Activated T-cell treated with anti-CD3 and anti-CD28 coated beads, Interleukin-2, amount 50 U/mL, for 1 hour (primary cell): ENCODE measurements around the gene ACP2.

Experiments used
- DNase-seq: peaks from one replicate; pipeline ENCODE4 v3.0.0-alpha.2; 2020

ACP2 gene

GRCh38 chr11:47248664-47249377, at the start of gene ACP2:
Gene ACP2 (minus strand): TSS chr11:47248814. CDS start chr11:47248789, 25 bp downstream.
- DNase-seq, result peak; percentile 87

- DNase-seq, result no peak
These were observed 47.4 kb upstream of the ACP2 start for GRCh38 chr11:47296045-47296444.

GRCh38 chr11:47295385-47295784, 46.8 kb upstream of the ACP2 start:
- DNase-seq, result no peak

DNA sequence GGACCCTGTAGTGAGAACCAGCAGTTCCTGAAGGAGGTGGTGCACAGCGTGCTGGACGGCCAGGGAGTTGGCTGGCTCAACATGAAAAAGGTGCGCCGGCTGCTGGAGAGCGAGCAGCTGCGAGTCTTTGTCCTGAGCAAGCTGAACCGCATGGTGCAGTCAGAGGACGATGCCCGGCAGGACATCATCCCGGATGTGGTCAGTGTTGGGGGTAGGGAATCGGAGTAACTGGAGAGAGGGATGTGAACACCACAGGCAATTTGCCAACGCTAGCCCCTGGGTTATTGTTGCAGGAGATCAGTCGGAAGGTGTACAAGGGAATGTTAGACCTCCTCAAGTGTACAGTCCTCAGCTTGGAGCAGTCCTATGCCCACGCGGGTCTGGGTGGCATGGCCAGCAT, 41.2 kb upstream of the ACP2 start:
- no peak for DNase-seq

GRCh38 chr11:47288066-47288465, 39.5 kb upstream of the ACP2 start:
- DNase-seq, result no peak

GRCh38 chr11:47285969-47286770, 37.6 kb upstream of the ACP2 start:
- no peak for DNase-seq

GRCh38 chr11:47284151-47284550, 35.5 kb upstream of the ACP2 start:
- no peak for DNase-seq

GRCh38 chr11:47282462-47282861, 33.8 kb upstream of the ACP2 start:
- no peak for DNase-seq

GRCh38 chr11:47280860-47281259, 32.2 kb upstream of the ACP2 start:
- DNase-seq, result no peak

GRCh38 chr11:47280099-47280498, 31.5 kb upstream of the ACP2 start:
- DNase-seq, result no peak

DNA sequence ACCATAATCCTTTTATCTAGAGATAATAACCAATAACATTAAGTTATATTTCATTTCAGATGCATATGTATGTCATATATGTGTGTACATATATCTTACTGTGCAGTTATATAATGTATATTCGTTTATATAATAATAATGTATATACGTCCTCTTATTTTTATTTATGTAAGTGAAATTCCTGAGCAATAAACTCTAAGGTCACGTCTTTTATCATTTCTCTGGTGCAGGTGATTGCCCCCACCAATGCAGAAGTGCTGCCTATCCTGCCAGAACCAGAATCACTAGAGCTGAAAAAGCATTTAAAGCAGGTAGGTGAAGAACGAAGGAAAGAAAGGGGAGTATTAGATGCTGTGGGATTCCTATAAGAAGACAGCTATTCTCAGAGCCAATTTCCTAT, 30.2 kb upstream of the ACP2 start:
- DNase-seq, result no peak

DNA sequence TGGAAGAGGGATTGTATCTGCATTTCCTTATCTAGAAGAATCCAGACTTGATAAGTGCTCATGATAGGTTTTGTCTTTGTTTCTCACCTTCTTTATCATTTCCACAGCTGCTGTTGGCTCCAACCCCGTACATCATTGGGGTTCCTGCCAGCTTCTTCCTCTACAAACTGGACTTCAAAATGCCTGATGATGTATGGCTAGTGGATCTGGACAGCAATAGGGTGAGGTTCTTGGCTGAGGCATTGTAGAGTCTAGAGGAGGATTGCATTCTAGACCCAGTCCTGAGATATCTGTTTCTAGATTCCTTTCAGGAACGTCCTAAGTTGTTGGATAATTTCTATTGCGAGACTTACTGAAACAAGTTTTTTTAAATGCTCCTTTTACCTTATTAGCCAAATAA, 29.4 kb upstream of the ACP2 start:
- no peak for DNase-seq

GRCh38 chr11:47276923-47277322, 28.3 kb upstream of the ACP2 start:
- no peak for DNase-seq

- DNase-seq, result no peak
These were observed 26.1 kb upstream of the ACP2 start for GRCh38 chr11:47274495-47275235.

DNA sequence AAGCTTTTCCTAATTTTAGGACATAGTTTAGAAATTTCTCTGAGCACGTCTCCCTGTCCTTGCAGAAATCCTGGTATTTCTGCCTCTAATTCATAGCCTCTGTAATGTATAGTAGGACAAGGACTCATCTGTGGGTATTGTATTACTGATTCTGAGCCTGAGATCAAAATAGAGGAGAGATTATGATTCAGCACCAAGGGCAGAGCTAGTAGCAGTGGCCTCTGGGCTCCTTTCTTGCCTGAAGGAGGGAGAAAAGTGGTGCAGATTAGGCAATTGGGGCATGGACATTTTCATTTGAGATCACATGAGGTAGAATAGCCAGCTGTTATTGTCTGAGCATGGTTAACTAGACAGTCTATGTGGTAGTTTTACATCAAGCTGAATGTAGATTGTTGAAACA, 24.1 kb upstream of the ACP2 start:
- DNase-seq, result no peak

DNA sequence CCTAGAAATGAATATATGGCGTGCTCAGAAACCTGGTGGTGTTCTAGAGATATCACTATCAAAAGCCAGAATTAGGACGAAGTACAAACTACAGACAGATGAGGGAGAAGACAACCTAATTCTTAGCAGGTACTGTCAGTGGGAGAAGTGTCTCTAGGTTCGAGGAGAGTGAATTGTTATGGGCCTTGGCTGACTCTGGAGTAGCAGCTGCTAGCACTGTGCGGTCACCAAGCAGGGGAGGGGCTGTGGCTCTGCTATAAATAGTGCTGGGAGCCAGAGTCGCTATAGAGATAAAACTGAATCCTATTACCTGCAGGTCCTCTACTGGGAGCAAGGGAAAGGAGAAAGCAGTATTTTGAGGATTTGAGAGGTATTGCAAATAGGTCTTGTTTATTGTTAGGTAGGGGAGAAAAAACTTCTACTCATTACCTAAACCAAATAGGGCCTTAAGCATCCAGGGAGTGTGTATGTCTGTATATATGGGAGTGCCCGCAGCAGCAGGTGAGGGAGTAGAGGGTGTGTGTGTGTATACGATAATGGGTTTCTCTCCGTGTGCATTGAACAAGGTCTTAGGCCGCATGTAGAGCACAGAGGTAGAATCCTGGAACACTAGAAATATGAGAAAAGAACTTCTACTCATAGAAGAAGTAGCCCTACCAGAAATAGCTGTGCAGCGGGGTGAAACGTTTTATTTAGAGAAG, 23.5 kb upstream of the ACP2 start:
- no peak for DNase-seq

- no peak for DNase-seq
These were observed 22.7 kb upstream of the ACP2 start for GRCh38 chr11:47271328-47271727.

- DNase-seq, result peak; percentile 40
These were observed 22.0 kb upstream of the ACP2 start for GRCh38 chr11:47270331-47271271.

GRCh38 chr11:47269829-47270305, 21.3 kb upstream of the ACP2 start, which contains the start of gene MADD:
Gene MADD (plus strand): TSS chr11:47270133.
- peak; percentile 94 for DNase-seq

- DNase-seq, result peak; percentile 88
These were observed 20.6 kb upstream of the ACP2 start for GRCh38 chr11:47269002-47269828.
